ENCODE data around the gene DOCK9. TPM values are rescaled to one million over a fixed set of nuclear protein-coding genes. Genes with fewer than 3 reads are reported as not detected.

DOCK9 gene
- total and polyA plus RNA-seq, 9 of the 15 experiments (the other 6 are each of a cell fraction or from before 2014, with no cell fraction given): 3.5 to 25.3 (median 16.7) TPM

- no peaks in the 10 kb centered on the region for H3K9me1 ChIP-seq (ENCODE audit: control insufficient read depth, insufficient read depth, low read length)
- FAIRE-seq (no peak), ATAC-seq (no peak), DNase-seq (ENCODE audit: extremely low read depth in 1 of 4, low spot score in 3 of 4) (no peak)
- no peak overlapping the region for H3K9ac ChIP-seq (ENCODE audit: insufficient read depth in 1 of 2, low read depth in 2 of 2, low read length in 2 of 2)
- H2AFZ ChIP-seq (ENCODE audit: low read depth, low read length): no peak overlapping the region
- in situ Hi-C loops (cut with MboI): no loop called here
- no TSS peak for BruUV-seq (replicated peaks)
- H3K4me3 ChIP-seq: no peak overlapping the region
- no peak for TF ChIP-seq HMG20A (CRISPR knock-in tag; conservative IDR thresholded peaks at IDR 0.05)
- intact Hi-C loops (cut with micrococcal nuclease): no loop called here
- H4K20me1 ChIP-seq (replicated peaks; ENCODE audit: control insufficient read depth, insufficient read depth, low read length): no peaks in the 10 kb centered on the region
- H3K4me1 ChIP-seq (replicated peaks in 1 of 2; ENCODE audit: control insufficient read depth in 2 of 2, insufficient read depth in 2 of 2, low read length in 2 of 2): no peaks in the 10 kb centered on the region; a peak in 1 of 5 replicates
- H3K79me2 ChIP-seq (ENCODE audit: control insufficient read depth, insufficient read depth, low read length): no peaks in the 10 kb centered on the region
- H3K36me3 ChIP-seq (ENCODE audit: control insufficient read depth, insufficient read depth, low read length): peaks cover 44% of the 10 kb centered on the region; the same call in 2 of the 3 replicates
- H3K27ac ChIP-seq (ENCODE audit: extremely low read depth, low read depth, low read length): no peak overlapping the region
- ChIA-PET POLR2A (interaction anchor here (1.1 to 1.3 kb wide), 2 partner anchors 9 to 22 kb away, joined by 3 to 5 read pairs; no protein-coding TSS in a partner anchor), CTCF (ENCODE audit: low intra/inter-chr PET ratio) (no interaction called here)
- H3K27me3 ChIP-seq (ENCODE audit: control insufficient read depth in 2 of 2, insufficient read depth in 2 of 2, low read length in 2 of 2): no peaks in the 10 kb centered on the region
- no peaks in the 10 kb centered on the region for H3K9me3 ChIP-seq (replicated peaks; ENCODE audit: control insufficient read depth, insufficient read depth, low read depth, low read length)
- 38% methylated on average over 4 of the region's 6 CpGs for WGBS (ENCODE audit: insufficient coverage, low coverage, missing lambda C conversion rate)
- no peak overlapping the region for H3K4me2 ChIP-seq (ENCODE audit: insufficient read depth, low read length)
Measured at GRCh38 chr13:98826146-98826545, 151.7 kb downstream of the DOCK9 start.

- Histone ChIP-seq H3K4me1 (replicated peaks in 1 of 2; ENCODE audit: control insufficient read depth in 2 of 2, insufficient read depth in 2 of 2, low read length in 2 of 2) (no peaks in the 10 kb centered on the region; a peak in 1 of 5 replicates), H3K9me1 (ENCODE audit: control insufficient read depth, insufficient read depth, low read length) (no peaks in the 10 kb centered on the region), H3K36me3 (ENCODE audit: control insufficient read depth, insufficient read depth, low read length) (peaks cover 41% of the 10 kb centered on the region; the same call in 2 of the 3 replicates), H3K9me3 (replicated peaks; ENCODE audit: control insufficient read depth, insufficient read depth, low read depth, low read length) (no peaks in the 10 kb centered on the region), H3K4me2 (ENCODE audit: insufficient read depth, low read length) (no peak overlapping the region), H4K20me1 (replicated peaks; ENCODE audit: control insufficient read depth, insufficient read depth, low read length) (no peaks in the 10 kb centered on the region), H3K27me3 (ENCODE audit: control insufficient read depth in 2 of 2, insufficient read depth in 2 of 2, low read length in 2 of 2) (no peaks in the 10 kb centered on the region), H2AFZ (ENCODE audit: low read depth, low read length) (no peak overlapping the region), H3K4me3 (no peak overlapping the region), H3K79me2 (ENCODE audit: control insufficient read depth, insufficient read depth, low read length) (no peaks in the 10 kb centered on the region), H3K9ac (ENCODE audit: insufficient read depth in 1 of 2, low read depth in 2 of 2, low read length in 2 of 2) (no peak overlapping the region), H3K27ac (ENCODE audit: extremely low read depth, low read depth, low read length) (no peak overlapping the region)
- no peak for FAIRE-seq
- DNase-seq (ENCODE audit: extremely low read depth in 1 of 4, low spot score in 3 of 4): no peak
- no peak for ATAC-seq
- no TSS peak for BruUV-seq (replicated peaks)
- 100% methylated on average over 1 of the region's 8 CpGs for WGBS (ENCODE audit: insufficient coverage, low coverage, missing lambda C conversion rate)
- POLR2A ChIA-PET: interaction anchor here (1.1 to 1.3 kb wide), 2 partner anchors 10 to 21 kb away, joined by 3 to 5 read pairs; no protein-coding TSS in a partner anchor
- intact Hi-C loops (cut with micrococcal nuclease) (no loop called here), in situ Hi-C loops (cut with MboI) (no loop called here)
- CTCF ChIA-PET (ENCODE audit: low intra/inter-chr PET ratio): no interaction called here
- TF ChIP-seq FOXK1 (CRISPR knock-in tag; IDR thresholded peaks at IDR 0.05; ENCODE audit: borderline replicate concordance) (no peak), BRCA1 (IDR thresholded peaks at IDR 0.05) (no peak), BRCA1 (CRISPR knock-in tag; IDR thresholded peaks at IDR 0.05) (no peak), KLF6 (CRISPR knock-in tag; IDR thresholded peaks at IDR 0.05; ENCODE audit: borderline replicate concordance) (no peak), CREBBP (IDR thresholded peaks at IDR 0.05; ENCODE audit: low read depth, low read length) (no peak), NELFE (IDR thresholded peaks at IDR 0.05; ENCODE audit: insufficient read depth, insufficient read length) (no peak), CBX1 (IDR thresholded peaks at IDR 0.05; ENCODE audit: low read depth) (no peak), POLR2A (conservative IDR thresholded peaks at IDR 0.05) (no peak), TOE1 (IDR thresholded peaks at IDR 0.05; ENCODE audit: borderline replicate concordance) (no peak), TOE1 (CRISPR knock-in tag; IDR thresholded peaks at IDR 0.05; ENCODE audit: borderline replicate concordance, low read depth) (no peak), FOXP1 (CRISPR knock-in tag; IDR thresholded peaks at IDR 0.05) (no peak), TAF15 (IDR thresholded peaks at IDR 0.05; ENCODE audit: low read depth, low read length) (no peak), ZKSCAN1 (IDR thresholded peaks at IDR 0.05; ENCODE audit: low read depth, low read length) (no peak), STAG1 (CRISPR knock-in tag; IDR thresholded peaks at IDR 0.05; ENCODE audit: borderline replicate concordance) (no peak), ZNF551 (CRISPR knock-in tag; IDR thresholded peaks at IDR 0.05) (no peak), MCM7 (IDR thresholded peaks at IDR 0.05) (no peak), NR4A1 (CRISPR knock-in tag; IDR thresholded peaks at IDR 0.05) (no peak), NR4A1 (tag; IDR thresholded peaks at IDR 0.05) (no peak)
- TF ChIP-seq, protein P1, sequence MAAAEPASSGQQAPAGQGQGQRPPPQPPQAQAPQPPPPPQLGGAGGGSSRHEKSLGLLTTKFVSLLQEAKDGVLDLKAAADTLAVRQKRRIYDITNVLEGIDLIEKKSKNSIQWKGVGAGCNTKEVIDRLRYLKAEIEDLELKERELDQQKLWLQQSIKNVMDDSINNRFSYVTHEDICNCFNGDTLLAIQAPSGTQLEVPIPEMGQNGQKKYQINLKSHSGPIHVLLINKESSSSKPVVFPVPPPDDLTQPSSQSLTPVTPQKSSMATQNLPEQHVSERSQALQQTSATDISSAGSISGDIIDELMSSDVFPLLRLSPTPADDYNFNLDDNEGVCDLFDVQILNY (CRISPR knock-in tag; IDR thresholded peaks at IDR 0.05): no peak
Measured at GRCh38 chr13:98825659-98826058, 152.2 kb downstream of the DOCK9 start.

Measured in K562 (cell line).